HepG2 (cell line): ENCODE results near the gene ING1. TPM values are rescaled to one million over a fixed set of nuclear protein-coding genes. Genes with fewer than 3 reads are reported as not detected.

Source experiments
- ATAC-seq: fragments of 200-7000 bp; cut with Tn5 transposase; 3 replicates; pipeline ENCODE4 v1.9.1; 2020; ENCODE audit warnings: mild to moderate bottlenecking, moderate library complexity
- BruUV-seq: library from RNA; stranded (reverse); fragments of 400-500 nt; replicated peaks from 2 replicates; lab custom pipeline; 2021; lab: Mats Ljungman, UMichigan
- CTCF ChIA-PET: fragments of 300-600 bp; formaldehyde crosslinking; extraction: SDS; loops from one replicate; lab custom pipeline; 2021; ENCODE audit warnings: low total read pairs, inconsistent platforms, low intra/inter-chr PET ratio; lab: Yijun Ruan, JAX
- POLR2A ChIA-PET: fragments of 350-600 bp; sonication (Branson Sonifier 250); formaldehyde crosslinking; loops from one replicate; lab custom pipeline; 2020; ENCODE audit warnings: antibody characterized with exemption, inconsistent platforms; lab: Yijun Ruan, JAX
- DNase-seq: peaks from one replicate; pipeline ENCODE4 v3.0.0-alpha.2; 2015; ENCODE audit warnings: low spot score
- FAIRE-seq: peaks from 3 replicates; lab custom pipeline; 2011; peaks lifted over from hg19 to GRCh38; lab: Jason Lieb, UNC
- H2AFZ ChIP-seq: one replicate; pipeline ENCODE4 v1.6.1; 2011; ENCODE audit warnings: low read length, inconsistent platforms
- H3K27ac ChIP-seq: fragments of 300-600 bp; 3 replicates; pipeline ENCODE4 v1.8.0; 2011; ENCODE audit warnings: mixed run types, mild to moderate bottlenecking, mixed read lengths, low read length, inconsistent platforms; ENCODE audit not compliant: insufficient read depth; ENCODE audit errors: extremely low read length
- H3K27me3 ChIP-seq, 2 experiments: fragments of 200-600 bp in 1 of 2; 2 replicates in 1 of 2; 3 replicates in 1 of 2; pipeline versions ENCODE4 v1.6.0 to v1.8.0; 2011; ENCODE audit warnings: low read length in 2 of 2, mild to moderate bottlenecking in 2 of 2, moderate library complexity in 2 of 2, inconsistent platforms in 1 of 2; ENCODE audit not compliant: insufficient read depth in 2 of 2, control insufficient read depth in 1 of 2
- H3K36me3 ChIP-seq, 2 experiments: fragments of 200-600 bp in 1 of 2; replicated peaks in 1 of 2; 2 replicates in 1 of 2; 3 replicates in 1 of 2; pipeline versions ENCODE4 v1.5.1 to v1.8.0; 2011; ENCODE audit warnings: low read length in 2 of 2, inconsistent platforms in 1 of 2; ENCODE audit not compliant: insufficient read depth in 2 of 2, control insufficient read depth in 1 of 2
- H3K4me1 ChIP-seq: 2 replicates; pipeline ENCODE4 v1.5.1; 2012; ENCODE audit warnings: low read length, inconsistent platforms; ENCODE audit not compliant: insufficient read depth
- H3K4me2 ChIP-seq: 2 replicates; pipeline ENCODE4 v1.6.0; 2011; ENCODE audit warnings: low read depth, low read length, inconsistent platforms
- H3K4me3 ChIP-seq, 3 experiments: fragments of 200-600 bp in 1 of 3; sonication (generic), shearing (Covaris generic) in 1 of 3; replicated peaks in 1 of 3; 2 replicates each; pipeline ENCODE4 v1.5.1; 2011 to 2016; ENCODE audit warnings: low read length in 3 of 3, inconsistent platforms in 2 of 3, low read depth in 2 of 3, mild to moderate bottlenecking in 2 of 3, control low read depth in 1 of 3, mixed read lengths in 1 of 3; ENCODE audit not compliant: insufficient read depth in 1 of 3
- H3K79me2 ChIP-seq: one replicate; pipeline ENCODE4 v1.6.1; 2011; ENCODE audit warnings: low read length, inconsistent platforms; ENCODE audit not compliant: insufficient read depth
- H3K9ac ChIP-seq: 2 replicates; pipeline ENCODE4 v1.6.0; 2011; ENCODE audit warnings: mild to moderate bottlenecking, low read depth, low read length, inconsistent platforms; ENCODE audit not compliant: insufficient read depth
- H3K9me3 ChIP-seq: 2 replicates; pipeline ENCODE4 v1.5.1; 2012; ENCODE audit warnings: mild to moderate bottlenecking, low read length
- H4K20me1 ChIP-seq: 2 replicates; pipeline ENCODE4 v1.6.0; 2011; ENCODE audit warnings: inconsistent platforms, mild to moderate bottlenecking, low read length, moderate library complexity; ENCODE audit not compliant: insufficient read depth
- ARHGAP35 ChIP-seq: sonication (generic); formaldehyde crosslinking; IDR thresholded peaks from 2 replicates; pipeline ENCODE4 v1.9.0; 2022; ENCODE audit warnings: mild to moderate bottlenecking, inconsistent platforms, moderate library complexity, missing genetic modification reagents, borderline replicate concordance
- ARID5B ChIP-seq: IDR thresholded peaks from 2 replicates; pipeline ENCODE4 v1.4.0; 2020; ENCODE audit warnings: mild to moderate bottlenecking, missing genetic modification reagents
- BHLHE40 ChIP-seq: IDR thresholded peaks from 2 replicates; pipeline ENCODE4 v1.6.1; 2011; ENCODE audit warnings: low read length, improper control_type of control experiment
- CSRNP2 ChIP-seq: sonication (generic); formaldehyde crosslinking; conservative IDR thresholded peaks from 2 replicates; pipeline ENCODE4 v1.8.0; 2022; ENCODE audit warnings: low read depth, missing genetic modification reagents
- HNF1B ChIP-seq: sonication (generic); formaldehyde crosslinking; IDR thresholded peaks from 2 replicates; pipeline ENCODE4 v1.5.1; 2020; ENCODE audit warnings: mild to moderate bottlenecking, moderate library complexity, missing genetic modification reagents
- KLF13 ChIP-seq: sonication (generic); formaldehyde crosslinking; IDR thresholded peaks from 2 replicates; pipeline ENCODE4 v1.4.0; 2020; ENCODE audit warnings: mild to moderate bottlenecking, missing genetic modification reagents
- PLSCR1 ChIP-seq: sonication (generic); formaldehyde crosslinking; IDR thresholded peaks from 2 replicates; pipeline ENCODE4 v1.5.0; 2020; ENCODE audit warnings: missing genetic modification reagents, mild to moderate bottlenecking, borderline replicate concordance
- RORA ChIP-seq: sonication (generic); formaldehyde crosslinking; IDR thresholded peaks from 2 replicates; pipeline ENCODE4 v1.5.0; 2020; ENCODE audit warnings: mild to moderate bottlenecking, missing genetic modification reagents, moderate library complexity
- RXRA ChIP-seq: sonication (generic); formaldehyde crosslinking; IDR thresholded peaks from 2 replicates; pipeline ENCODE4 v1.5.1; 2020; ENCODE audit warnings: missing genetic modification reagents
- SP5 ChIP-seq: IDR thresholded peaks from 2 replicates; pipeline ENCODE4 v1.6.1; 2016; ENCODE audit warnings: low read depth, borderline replicate concordance
- ZBTB37 ChIP-seq: sonication (generic); formaldehyde crosslinking; IDR thresholded peaks from 2 replicates; pipeline ENCODE4 v1.4.0; 2020; ENCODE audit warnings: mild to moderate bottlenecking, missing genetic modification reagents
- ZBTB42 ChIP-seq: sonication (generic); formaldehyde crosslinking; IDR thresholded peaks from 2 replicates; pipeline ENCODE4 v1.5.0; 2020; ENCODE audit warnings: mild to moderate bottlenecking, missing genetic modification reagents
- ZNF572 ChIP-seq: sonication (generic); formaldehyde crosslinking; IDR thresholded peaks from 2 replicates; pipeline ENCODE4 v1.5.1; 2020; ENCODE audit warnings: mild to moderate bottlenecking, missing genetic modification reagents
- WGBS: methylation state at CpG from one replicate; pipeline ENCODE4 v1.1.6; 2017; ENCODE audit warnings: low lambda C conversion rate; 5-methylcytosine and 5-hydroxymethylcytosine counted together
- in situ Hi-C: cut with HindIII; loops from 2 replicates; pipeline ENCODE4 v1.10.0; 2017; ENCODE audit warnings: low pct_unique_long_range_greater_than_20kb; ENCODE audit not compliant: extremely low pct_ligation_motif_present
- intact Hi-C: fragments of 100-400 bp; cut with micrococcal nuclease; formaldehyde crosslinking; loops from one replicate; pipeline ENCODE4 v1.10.0; 2022; ENCODE audit not compliant: unreplicated experiment
- polyA plus RNA-seq, 8 experiments: library from polyadenylated mRNA; depleted of rRNA in 3 of 8; stranded (reverse) in 7 of 8; unstranded in 1 of 8; fragments of >200 nt; fragmentation: Illumina TruSeq in 4 of 8; extraction: Trizol in 4 of 8; gene quantifications; 2 replicates each; pipeline versions ENCODE4 v1.2.1 to v1.2.3, GENCODE V29; 2011 to 2016; ENCODE audit warnings: low read depth in 4 of 8, missing spikeins in 1 of 8, mixed read lengths in 1 of 8; ENCODE audit not compliant: insufficient read depth in 1 of 8
- total RNA-seq, 5 experiments: library from RNA; depleted of rRNA; stranded (reverse); fragments of >200 nt; fragmentation: Illumina TruSeq; extraction: Trizol; gene quantifications; 2 replicates each; pipeline ENCODE4 v1.2.3, GENCODE V29; 2016; ENCODE audit warnings: low read depth in 1 of 5

The ING1 gene
- total and polyA plus RNA-seq, 2 of the 13 experiments (the other 11 are each of a cell fraction or from before 2014, with no cell fraction given), result 8.1 to 16.1 TPM

GRCh38 chr13:110726726-110727125, 13.2 kb downstream of the ING1 start:
- Histone ChIP-seq H3K4me1 (peaks cover 8% of the 10 kb centered on the region; the same call in 1 of the 2 replicates), H4K20me1 (0 out of 2 replicates have a peak, but pooled peaks cover 4% of the 10 kb centered on the region), H3K9me3 (no peaks in the 10 kb centered on the region), H3K27me3 (no peaks in the 10 kb centered on the region), H3K36me3 (peaks cover 0 to 3% of the 10 kb centered on the region in 2 experiments; a peak in 1 of 5 replicates), H3K9ac (no peak overlapping the region), H3K4me3 (no peak overlapping the region), H3K79me2 (no peaks in the 10 kb centered on the region), H3K27ac (no peak overlapping the region), H2AFZ (no peak overlapping the region), H3K4me2 (no peak overlapping the region)
- WGBS, result 92% methylated on average over 9 of the region's 9 CpGs
- no peak for DNase-seq
- in situ Hi-C loops, result no loop called here
- FAIRE-seq, result no peak
- BruUV-seq, result no TSS peak
- intact Hi-C loops, result no loop called here
- ChIA-PET POLR2A (no interaction called here), CTCF (no interaction called here)
- no peak for TF ChIP-seq KLF13 (CRISPR knock-in tag)
- TF ChIP-seq HNF1B, result no peak
- TF ChIP-seq RXRA (CRISPR knock-in tag), result no peak
- TF ChIP-seq PLSCR1 (CRISPR knock-in tag), result no peak
- TF ChIP-seq ZNF572, result no peak
- TF ChIP-seq ZBTB37, result no peak
- TF ChIP-seq ARHGAP35 (CRISPR knock-in tag), result no peak
- TF ChIP-seq RORA, result no peak
- no peak for TF ChIP-seq ARID5B
- TF ChIP-seq BHLHE40, result no peak
- no peak for TF ChIP-seq SP5
- TF ChIP-seq CSRNP2 (CRISPR knock-in tag), result no peak
- TF ChIP-seq ZBTB42, result no peak
- ATAC-seq, result no peak
